ENCODE data around the gene WDR5. TPM values are rescaled to one million over a fixed set of nuclear protein-coding genes. Genes with fewer than 3 reads are reported as not detected.

Gene WDR5
- total and polyA plus RNA-seq, 9 of the 15 experiments (the other 6 are each of a cell fraction or from before 2014, with no cell fraction given): 3.0 to 56.8 (median 38.6) TPM

DNA sequence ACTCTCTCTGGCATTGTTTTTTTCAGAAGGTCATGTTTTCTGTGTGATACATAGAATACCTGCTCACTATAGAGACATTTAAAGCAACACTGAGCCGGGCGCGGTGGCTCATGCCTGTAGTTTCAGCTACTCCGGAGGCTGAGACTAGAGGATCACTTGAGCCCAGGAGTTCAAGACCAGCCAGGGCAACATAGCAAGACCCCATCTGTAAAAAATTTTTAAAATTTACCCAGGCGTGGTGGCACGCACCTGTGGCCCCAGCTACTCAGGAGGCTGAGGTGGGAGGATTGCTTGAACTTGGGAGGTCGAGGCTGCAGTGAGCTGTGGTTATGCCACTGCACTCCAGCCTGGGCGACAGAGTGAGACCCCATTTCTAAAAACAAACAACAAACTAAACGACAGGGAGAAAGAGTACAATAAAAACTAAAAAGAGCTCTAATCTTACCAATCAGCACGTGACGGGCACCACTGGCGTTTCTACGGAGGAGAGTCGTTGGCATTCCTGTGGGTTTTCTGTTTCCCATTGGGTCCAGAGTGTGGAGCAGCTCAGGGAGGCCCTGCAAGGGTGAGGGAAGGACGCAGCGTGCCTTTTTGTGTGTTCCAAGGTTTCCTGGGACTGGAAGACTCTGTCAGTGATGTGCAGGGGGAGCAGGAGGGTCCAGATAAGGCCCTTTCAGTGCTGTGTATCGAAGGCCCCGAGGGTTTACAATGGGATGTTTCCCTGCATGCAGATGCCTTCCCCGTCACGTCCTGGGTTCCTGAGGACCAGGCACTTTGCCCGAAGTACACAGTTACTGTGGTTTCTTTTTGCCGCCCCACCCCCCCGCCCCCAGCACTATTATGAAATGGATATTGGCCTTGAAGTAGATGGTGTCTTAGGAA lies 35.7 kb downstream of the WDR5 start:
- in situ Hi-C loops (cut with MboI) (no loop called here), intact Hi-C loops (cut with micrococcal nuclease) (loop anchor here (2.0 to 10.0 kb wide), 2 partner anchors 47 to 153 kb away; partner anchors contain the start of gene RXRA)
- ATAC-seq (no peak), DNase-seq (ENCODE audit: extremely low read depth in 1 of 4, low spot score in 3 of 4) (no peak), FAIRE-seq (no peak)
- Histone ChIP-seq H3K4me1 (replicated peaks in 1 of 2; ENCODE audit: control insufficient read depth in 2 of 2, insufficient read depth in 2 of 2, low read length in 2 of 2) (peaks cover 2 to 44% of the 10 kb centered on the region in 2 experiments; a peak in 3 of 5 replicates), H3K79me2 (ENCODE audit: control insufficient read depth, insufficient read depth, low read length) (no peaks in the 10 kb centered on the region), H4K20me1 (replicated peaks; ENCODE audit: control insufficient read depth, insufficient read depth, low read length) (no peaks in the 10 kb centered on the region), H3K4me3 (no peak overlapping the region), H3K9me3 (replicated peaks; ENCODE audit: control insufficient read depth, insufficient read depth, low read depth, low read length) (no peaks in the 10 kb centered on the region; the same call in 1 of the 2 replicates), H3K36me3 (ENCODE audit: control insufficient read depth, insufficient read depth, low read length) (no peaks in the 10 kb centered on the region), H3K9me1 (ENCODE audit: control insufficient read depth, insufficient read depth, low read length) (no peaks in the 10 kb centered on the region), H2AFZ (ENCODE audit: low read depth, low read length) (no peak overlapping the region), H3K27ac (ENCODE audit: extremely low read depth, low read depth, low read length) (no peak overlapping the region), H3K27me3 (ENCODE audit: control insufficient read depth in 2 of 2, insufficient read depth in 2 of 2, low read length in 2 of 2) (peaks cover 9 to 39% of the 10 kb centered on the region in 2 experiments; a peak in 4 of 5 replicates), H3K4me2 (ENCODE audit: insufficient read depth, low read length) (no peak overlapping the region), H3K9ac (ENCODE audit: insufficient read depth in 1 of 2, low read depth in 2 of 2, low read length in 2 of 2) (no peak overlapping the region; a peak in 1 of 4 replicates)
- ChIA-PET POLR2A (interaction anchor here (0.6 to 1.0 kb wide), 2 partner anchors 261 to 272 kb away, joined by 3 read pairs; no protein-coding TSS in a partner anchor), CTCF (ENCODE audit: low intra/inter-chr PET ratio) (interaction anchor here (0.7 to 4.6 kb wide), 4 partner anchors 46 to 457 kb away, joined by 3 to 52 read pairs (median 9); no protein-coding TSS in a partner anchor)
- peak; percentile 93 for TF ChIP-seq ZNF121 (CRISPR knock-in tag; conservative IDR thresholded peaks at IDR 0.05)
- no peak for TF ChIP-seq ILK (tag; IDR thresholded peaks at IDR 0.05; ENCODE audit: borderline replicate concordance, low read depth)
- no peak for TF ChIP-seq MCM3 (IDR thresholded peaks at IDR 0.05)
- no peak for TF ChIP-seq ZNF165 (CRISPR knock-in tag; IDR thresholded peaks at IDR 0.05; ENCODE audit: borderline replicate concordance)
- TF ChIP-seq C11orf30 (IDR thresholded peaks at IDR 0.05; ENCODE audit: low read depth): no peak
- no peak for TF ChIP-seq RFX7 (CRISPR knock-in tag; IDR thresholded peaks at IDR 0.05)
- TF ChIP-seq BHLHE40 (IDR thresholded peaks at IDR 0.05; ENCODE audit: low read length): 0 out of 2 replicates have a peak, but pooled peaks have one; percentile 15
- WGBS (ENCODE audit: insufficient coverage, low coverage, missing lambda C conversion rate): 8% methylated on average over 21 of the region's 23 CpGs
- BruUV-seq (replicated peaks): no TSS peak

All from K562 (cell line).